Activated T-helper 17 cell treated with anti-CD3 and anti-CD28 coated beads, Interleukin-2, amount 50 U/mL, for 72 hours (primary cell): Measurements from ENCODE around the gene CDR2. TPM values are rescaled to one million over a fixed set of nuclear protein-coding genes. Genes with fewer than 3 reads are reported as not detected.
"Not testable (repeated sequence)": the region's sequence is repeated elsewhere in the genome, so short reads cannot be mapped to it uniquely, and the experiment has no call there.

Source experiments
- ATAC-seq: fragments of 150-1000 bp; cut with Tn5 transposase; replicated peaks from 2 replicates; pipeline ENCODE4 v1.10.0; 2021; ENCODE audit warnings: mild to moderate bottlenecking, moderate library complexity
- H3K27ac Mint-ChIP-seq: one replicate; pipeline ENCODE4 v1.8.0; 2022; ENCODE audit warnings: mixed read lengths
- H3K27me3 Mint-ChIP-seq: one replicate; pipeline ENCODE4 v1.8.0; 2022; ENCODE audit warnings: mixed read lengths
- H3K36me3 Mint-ChIP-seq: one replicate; pipeline ENCODE4 v1.8.0; 2022; ENCODE audit warnings: low read depth, mild to moderate bottlenecking, mixed read lengths
- H3K4me1 Mint-ChIP-seq: one replicate; pipeline ENCODE4 v1.8.0; 2022; ENCODE audit warnings: mixed read lengths
- H3K4me3 Mint-ChIP-seq: one replicate; pipeline ENCODE4 v1.8.0; 2022; ENCODE audit warnings: mild to moderate bottlenecking, mixed read lengths
- H3K9me3 Mint-ChIP-seq: one replicate; pipeline ENCODE4 v1.8.0; 2022; ENCODE audit warnings: mixed read lengths
- total RNA-seq, 2 donors: library from RNA; stranded (reverse); gene quantifications; one replicate each; pipeline ENCODE4 v1.2.3, GENCODE V29; 2022

The CDR2 gene
- total RNA-seq, 2 donors from 2014 or later, result 26.3 to 41.0 TPM

DNA sequence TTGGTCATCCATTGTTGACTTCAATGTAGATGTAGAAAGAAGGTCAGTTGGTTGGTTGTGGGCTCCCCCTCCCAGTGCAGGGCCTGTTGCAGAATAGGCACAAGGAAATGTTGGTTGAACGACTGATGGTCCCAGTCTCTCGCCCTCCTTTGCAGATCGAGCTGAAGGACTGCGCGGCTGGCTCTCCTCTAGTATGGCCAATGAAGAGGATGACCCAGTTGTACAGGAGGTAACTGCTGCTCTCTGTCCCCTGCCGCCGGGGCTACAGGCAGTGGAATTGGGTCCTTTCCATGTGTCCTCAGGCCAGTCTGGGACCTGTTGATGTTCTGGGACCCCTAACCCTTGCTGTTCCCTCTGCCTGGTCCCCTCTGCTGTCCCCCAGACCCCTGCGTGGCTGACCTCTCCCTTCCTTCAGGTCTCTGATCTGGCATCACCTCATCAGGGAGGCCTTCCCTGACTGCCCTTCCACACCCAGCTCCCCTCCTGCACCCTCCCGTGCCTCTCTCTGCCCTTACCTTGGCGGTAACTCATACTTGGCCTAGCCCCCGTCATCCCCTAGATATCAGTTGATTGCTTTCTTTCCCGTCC, 71.5 kb downstream of the CDR2 start:
- Mint-ChIP-seq H3K27me3 (no peaks in the 10 kb centered on the region), H3K36me3 (peaks cover 95% of the 10 kb centered on the region), H3K4me1 (peaks cover 35% of the 10 kb centered on the region), H3K4me3 (no peak overlapping the region), H3K9me3 (no peaks in the 10 kb centered on the region), H3K27ac (peak overlapping the region; percentile 44)
- no peak for ATAC-seq

DNA sequence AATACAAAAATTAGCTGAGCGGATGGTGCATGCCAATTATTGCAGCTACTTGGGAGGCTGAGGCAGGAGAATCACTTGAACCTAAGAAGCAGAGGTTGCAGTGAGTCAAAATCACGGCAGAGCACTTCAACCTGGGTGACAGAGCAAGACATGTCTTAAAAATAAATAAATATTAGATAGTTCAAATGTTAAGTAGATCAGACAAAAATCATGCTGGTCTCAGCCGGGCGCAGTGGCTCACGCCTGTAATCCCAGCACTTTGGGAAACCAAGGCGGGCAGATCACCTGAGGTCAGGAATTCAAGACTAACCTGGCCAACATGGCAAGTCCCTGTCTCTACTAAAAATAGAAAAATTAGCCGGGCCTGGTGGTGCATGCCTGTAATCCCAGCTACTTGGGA, 73.0 kb downstream of the CDR2 start:
- H3K4me3 Mint-ChIP-seq, ATAC-seq, H3K9me3 Mint-ChIP-seq, H3K27me3 Mint-ChIP-seq, H3K27ac Mint-ChIP-seq: not testable (repeated sequence)
- H3K36me3 Mint-ChIP-seq, result peaks cover 94% of the 10 kb centered on the region
- peaks cover 40% of the 10 kb centered on the region for H3K4me1 Mint-ChIP-seq

GRCh38 chr16:22300427-22301071, 73.9 kb downstream of the CDR2 start:
- ATAC-seq, result no peak
- H3K9me3 Mint-ChIP-seq, result no peaks in the 10 kb centered on the region
- peak overlapping the region; percentile 54 for H3K4me3 Mint-ChIP-seq
- peaks cover 45% of the 10 kb centered on the region for H3K4me1 Mint-ChIP-seq
- H3K36me3 Mint-ChIP-seq, result peaks cover 85% of the 10 kb centered on the region
- no peaks in the 10 kb centered on the region for H3K27me3 Mint-ChIP-seq
- H3K27ac Mint-ChIP-seq, result peak overlapping the region; percentile 32

DNA sequence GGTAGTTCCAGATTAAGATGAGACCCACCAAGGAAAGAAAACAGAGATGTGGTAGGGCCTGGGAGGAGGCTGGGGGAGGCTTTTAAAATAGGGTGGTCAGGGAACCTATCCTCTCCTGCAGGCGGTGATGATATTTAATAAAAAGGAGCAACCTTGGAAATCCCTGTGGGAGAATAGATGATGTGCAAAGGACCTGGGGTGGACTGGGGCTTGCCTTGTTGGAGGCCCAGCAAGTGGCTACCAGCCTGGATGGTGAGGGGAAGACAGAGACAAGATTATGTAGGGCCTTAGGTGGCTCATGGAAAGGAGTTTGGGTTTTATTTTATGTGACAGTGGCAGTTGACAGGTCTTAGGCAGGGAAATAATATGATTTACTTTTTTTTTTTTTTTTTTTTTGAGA, 75.4 kb downstream of the CDR2 start:
- Mint-ChIP-seq H3K4me1 (peaks cover 45% of the 10 kb centered on the region), H3K4me3 (peak overlapping the region; percentile 91), H3K36me3 (peaks cover 70% of the 10 kb centered on the region), H3K9me3 (no peaks in the 10 kb centered on the region), H3K27ac (peak overlapping the region; percentile 100), H3K27me3 (no peaks in the 10 kb centered on the region)
- ATAC-seq, result no peak

GRCh38 chr16:22297871-22298733, 76.3 kb downstream of the CDR2 start:
- peaks cover 41% of the 10 kb centered on the region for H3K4me1 Mint-ChIP-seq
- peak overlapping the region; percentile 91 for H3K4me3 Mint-ChIP-seq
- H3K27me3 Mint-ChIP-seq, result no peaks in the 10 kb centered on the region
- H3K27ac Mint-ChIP-seq, result peak overlapping the region; percentile 100
- H3K9me3 Mint-ChIP-seq, result no peaks in the 10 kb centered on the region
- peaks cover 63% of the 10 kb centered on the region for H3K36me3 Mint-ChIP-seq
- ATAC-seq, result peak; percentile 61

DNA sequence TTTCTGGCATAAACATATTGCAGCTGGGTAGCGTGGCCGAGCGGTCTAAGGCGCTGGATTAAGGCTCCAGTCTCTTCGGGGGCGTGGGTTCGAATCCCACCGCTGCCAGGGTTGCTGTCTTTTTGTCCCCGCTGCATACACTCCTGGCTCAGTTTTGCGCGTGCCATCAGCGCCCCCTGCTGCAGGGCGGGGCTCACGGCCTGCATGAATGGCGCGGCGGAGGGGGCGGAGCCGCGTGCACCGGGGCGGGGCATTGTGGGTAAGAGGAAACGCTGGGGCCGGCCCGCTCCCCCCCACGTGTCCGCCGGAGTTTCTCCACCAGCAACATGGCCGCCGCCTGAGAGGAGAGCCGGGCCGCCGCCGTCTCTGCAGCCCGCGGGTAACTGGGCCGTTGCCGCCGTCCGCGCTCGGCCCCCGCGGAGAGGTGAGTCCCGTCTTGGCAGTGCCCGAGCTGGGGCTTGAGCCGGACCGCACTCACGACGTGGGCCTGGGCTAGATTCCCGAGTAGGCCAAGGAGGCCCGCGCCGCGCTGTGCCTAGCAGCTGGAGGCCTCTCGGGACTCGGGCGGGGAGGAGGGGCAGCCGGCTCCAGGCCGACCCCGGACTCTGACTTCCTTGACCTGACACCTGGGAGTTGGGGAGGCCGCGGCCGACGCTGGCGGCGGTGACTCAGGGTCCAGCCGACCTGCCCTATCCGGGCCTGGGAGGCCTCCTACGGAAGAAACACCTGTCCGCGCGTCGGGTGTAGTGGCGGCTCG, 77.1 kb downstream of the CDR2 start, which contains the start of gene POLR3E:
TSS of gene POLR3E (plus strand) at position 296 of the 757 bp plus-strand sequence. CDS start 5,560 bp downstream, outside the sequence.
- Mint-ChIP-seq H3K36me3 (peaks cover 55% of the 10 kb centered on the region), H3K9me3 (no peaks in the 10 kb centered on the region), H3K27me3 (no peaks in the 10 kb centered on the region), H3K4me3 (peak within 1 kb of the TSS; percentile 91), H3K27ac (peak within 1 kb of the TSS; percentile 100), H3K4me1 (peaks cover 40% of the 10 kb centered on the region)
- peak; percentile 86 for ATAC-seq

GRCh38 chr16:22296225-22297113, 78.0 kb downstream of the CDR2 start:
- H3K4me3 Mint-ChIP-seq, result peak overlapping the region; percentile 91
- peaks cover 49% of the 10 kb centered on the region for H3K36me3 Mint-ChIP-seq
- H3K4me1 Mint-ChIP-seq, result peaks cover 35% of the 10 kb centered on the region
- peak overlapping the region; percentile 100 for H3K27ac Mint-ChIP-seq
- ATAC-seq, result no peak
- H3K9me3 Mint-ChIP-seq, result no peaks in the 10 kb centered on the region
- H3K27me3 Mint-ChIP-seq, result no peaks in the 10 kb centered on the region

Other genes with a start within 250 kb of the CDR2 start
- gene SDR42E2, start 212.1 kb downstream of the CDR2 start, total RNA-seq, result not detected
- 10 to 100 TPM; 22.5 to 29.0 TPM for gene EEF2K, start 168.3 kb downstream of the CDR2 start, total RNA-seq
- gene POLR3E, start 77.2 kb downstream of the CDR2 start, total RNA-seq, result 10 to 100 TPM; 48.9 to 76.2 TPM
- 100 to 1,000 TPM; 406 to 430 TPM for gene NPIPB5, start 136.3 kb upstream of the CDR2 start, total RNA-seq